Measurements from ENCODE around the gene ARAP2.

The ARAP2 gene

DNA sequence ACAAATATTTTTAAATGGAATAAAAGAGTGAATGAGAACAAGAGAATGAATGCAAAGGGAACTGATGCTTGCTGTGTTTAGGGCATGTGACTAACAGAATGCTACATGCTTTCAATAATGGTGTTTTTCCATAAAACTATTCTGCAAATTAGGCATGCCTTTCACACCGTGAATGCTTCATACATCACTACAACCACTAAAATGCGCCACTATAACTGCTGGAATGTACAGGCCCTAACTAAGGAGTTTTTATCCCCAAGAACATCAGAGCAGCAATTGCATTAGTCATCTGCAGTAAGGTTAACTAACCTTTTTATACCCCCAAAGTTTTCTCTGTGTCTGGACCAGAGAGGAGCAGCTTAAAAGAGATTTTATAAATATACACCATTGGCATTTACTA lies 190.4 kb downstream of the ARAP2 start:
- Histone ChIP-seq H3K27me3 (ENCODE audit: insufficient read depth, low read length, poor library complexity, severe bottlenecking) (no peaks in the 10 kb centered on the region), H3K9me2 (replicated peaks; ENCODE audit: low read depth, low read length) (no peaks in the 10 kb centered on the region), H3K36me3 (ENCODE audit: insufficient read depth, low read length) (no peaks in the 10 kb centered on the region), H3K4me3 (ENCODE audit: low read length, poor library complexity, severe bottlenecking) (no peak overlapping the region), H3K4me2 (ENCODE audit: low read depth, low read length, poor library complexity, severe bottlenecking) (no peak overlapping the region), H3K79me2 (ENCODE audit: insufficient read depth, low read length) (no peaks in the 10 kb centered on the region), H4K20me1 (ENCODE audit: insufficient read depth, low read length, poor library complexity, severe bottlenecking) (no peaks in the 10 kb centered on the region), H3F3A (ENCODE audit: low read depth) (no peaks in the 10 kb centered on the region), H3K9ac (ENCODE audit: low read depth, low read length, poor library complexity, severe bottlenecking) (no peak overlapping the region), H3K4me1 (ENCODE audit: insufficient read depth, low read length, poor library complexity, severe bottlenecking) (no peaks in the 10 kb centered on the region), H3K9me3 (ENCODE audit: insufficient read depth, low read depth, low read length) (no peaks in the 10 kb centered on the region), H2AFZ (ENCODE audit: low read length) (no peak overlapping the region)
- TF ChIP-seq, protein P1, sequence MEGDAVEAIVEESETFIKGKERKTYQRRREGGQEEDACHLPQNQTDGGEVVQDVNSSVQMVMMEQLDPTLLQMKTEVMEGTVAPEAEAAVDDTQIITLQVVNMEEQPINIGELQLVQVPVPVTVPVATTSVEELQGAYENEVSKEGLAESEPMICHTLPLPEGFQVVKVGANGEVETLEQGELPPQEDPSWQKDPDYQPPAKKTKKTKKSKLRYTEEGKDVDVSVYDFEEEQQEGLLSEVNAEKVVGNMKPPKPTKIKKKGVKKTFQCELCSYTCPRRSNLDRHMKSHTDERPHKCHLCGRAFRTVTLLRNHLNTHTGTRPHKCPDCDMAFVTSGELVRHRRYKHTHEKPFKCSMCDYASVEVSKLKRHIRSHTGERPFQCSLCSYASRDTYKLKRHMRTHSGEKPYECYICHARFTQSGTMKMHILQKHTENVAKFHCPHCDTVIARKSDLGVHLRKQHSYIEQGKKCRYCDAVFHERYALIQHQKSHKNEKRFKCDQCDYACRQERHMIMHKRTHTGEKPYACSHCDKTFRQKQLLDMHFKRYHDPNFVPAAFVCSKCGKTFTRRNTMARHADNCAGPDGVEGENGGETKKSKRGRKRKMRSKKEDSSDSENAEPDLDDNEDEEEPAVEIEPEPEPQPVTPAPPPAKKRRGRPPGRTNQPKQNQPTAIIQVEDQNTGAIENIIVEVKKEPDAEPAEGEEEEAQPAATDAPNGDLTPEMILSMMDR (conservative IDR thresholded peaks at IDR 0.05; ENCODE audit: low read length), result no peak
- TF ChIP-seq EZH2phosphoT487 (IDR thresholded peaks at IDR 0.05; ENCODE audit: borderline replicate concordance), result no peak

DNA sequence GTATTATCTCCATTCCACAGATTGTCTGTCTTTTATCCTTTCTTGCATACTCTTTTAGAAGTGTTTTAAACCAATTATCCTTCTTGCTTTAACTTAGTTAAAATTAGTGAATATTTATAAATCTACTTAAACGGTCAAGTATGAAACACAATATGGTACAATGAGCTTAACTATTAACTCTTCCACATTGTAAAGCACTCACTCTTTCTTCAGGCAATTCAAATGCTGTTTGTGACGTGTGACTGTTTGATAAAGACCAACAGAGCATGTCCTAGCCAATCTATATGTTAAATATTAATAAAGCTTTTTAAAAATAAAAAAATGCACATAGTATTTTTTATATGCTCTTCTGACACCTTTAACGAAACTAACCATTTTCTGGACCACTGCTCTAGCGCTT lies 192.7 kb downstream of the ARAP2 start:
- no peaks in the 10 kb centered on the region for H3K4me1 ChIP-seq (ENCODE audit: insufficient read depth, low read length, poor library complexity, severe bottlenecking)
- H3K79me2 ChIP-seq (ENCODE audit: insufficient read depth, low read length), result no peaks in the 10 kb centered on the region
- H2AFZ ChIP-seq (ENCODE audit: low read length), result no peak overlapping the region
- TF ChIP-seq EZH2phosphoT487 (IDR thresholded peaks at IDR 0.05; ENCODE audit: borderline replicate concordance), result no peak
- TF ChIP-seq, protein P1 (conservative IDR thresholded peaks at IDR 0.05; ENCODE audit: low read length), result no peak
- H3K4me3 ChIP-seq (ENCODE audit: low read length, poor library complexity, severe bottlenecking), result no peak overlapping the region
- H3F3A ChIP-seq (ENCODE audit: low read depth), result no peaks in the 10 kb centered on the region
- no peaks in the 10 kb centered on the region for H3K27me3 ChIP-seq (ENCODE audit: insufficient read depth, low read length, poor library complexity, severe bottlenecking)
- H3K9me2 ChIP-seq (replicated peaks; ENCODE audit: low read depth, low read length), result no peaks in the 10 kb centered on the region
- no peaks in the 10 kb centered on the region for H3K36me3 ChIP-seq (ENCODE audit: insufficient read depth, low read length)
- H3K9me3 ChIP-seq (ENCODE audit: insufficient read depth, low read depth, low read length), result no peaks in the 10 kb centered on the region
- H3K9ac ChIP-seq (ENCODE audit: low read depth, low read length, poor library complexity, severe bottlenecking), result no peak overlapping the region
- no peaks in the 10 kb centered on the region for H4K20me1 ChIP-seq (ENCODE audit: insufficient read depth, low read length, poor library complexity, severe bottlenecking)
- H3K4me2 ChIP-seq (ENCODE audit: low read depth, low read length, poor library complexity, severe bottlenecking), result no peak overlapping the region

DNA sequence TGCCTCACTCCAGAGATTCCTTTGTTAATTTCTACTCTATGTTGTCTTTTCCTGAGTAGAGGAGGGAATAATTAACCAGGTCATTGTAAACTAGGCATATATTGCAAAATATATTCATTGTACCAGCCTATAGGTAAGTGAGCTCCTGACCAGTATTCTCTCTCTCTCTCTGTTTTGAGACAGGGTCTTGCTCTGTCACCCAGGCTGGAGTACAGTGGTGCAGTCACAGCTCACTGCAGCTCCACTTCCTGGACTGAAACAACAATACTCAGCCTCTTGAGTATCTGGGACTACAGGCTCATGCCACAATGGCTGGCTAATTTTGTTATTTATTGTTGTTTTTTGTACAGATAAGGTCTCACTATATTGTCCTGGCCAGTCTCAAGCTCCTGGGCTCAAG lies 198.3 kb downstream of the ARAP2 start:
- Histone ChIP-seq H3K9me3 (ENCODE audit: insufficient read depth, low read depth, low read length) (no peaks in the 10 kb centered on the region), H3K27me3 (ENCODE audit: insufficient read depth, low read length, poor library complexity, severe bottlenecking) (no peaks in the 10 kb centered on the region), H3K79me2 (ENCODE audit: insufficient read depth, low read length) (no peaks in the 10 kb centered on the region), H3K4me2 (ENCODE audit: low read depth, low read length, poor library complexity, severe bottlenecking) (no peak overlapping the region), H3K36me3 (ENCODE audit: insufficient read depth, low read length) (no peaks in the 10 kb centered on the region), H3K4me1 (ENCODE audit: insufficient read depth, low read length, poor library complexity, severe bottlenecking) (no peaks in the 10 kb centered on the region), H3F3A (ENCODE audit: low read depth) (no peaks in the 10 kb centered on the region), H3K9ac (ENCODE audit: low read depth, low read length, poor library complexity, severe bottlenecking) (no peak overlapping the region), H3K4me3 (ENCODE audit: low read length, poor library complexity, severe bottlenecking) (no peak overlapping the region), H4K20me1 (ENCODE audit: insufficient read depth, low read length, poor library complexity, severe bottlenecking) (no peaks in the 10 kb centered on the region), H2AFZ (ENCODE audit: low read length) (peak overlapping the region; percentile 16; the same call in 1 of the 2 replicates), H3K9me2 (replicated peaks; ENCODE audit: low read depth, low read length) (no peaks in the 10 kb centered on the region)
- TF ChIP-seq, protein P1 (conservative IDR thresholded peaks at IDR 0.05; ENCODE audit: low read length), result no peak
- TF ChIP-seq EZH2phosphoT487 (IDR thresholded peaks at IDR 0.05; ENCODE audit: borderline replicate concordance), result no peak

Measured in Loucy (cell line).